HG03064 (cell line): Measurements from ENCODE around the gene TSC22D1.

ENCODE experiments used
- ATAC-seq: cut with Tn5 transposase; IDR thresholded peaks from one replicate; pipeline ENCODE4 v1.9.1; 2021; ENCODE audit warnings: low read depth; ENCODE audit not compliant: unreplicated experiment

TSC22D1 gene

GRCh38 chr13:44434766-44435141 lies 141.4 kb downstream of the TSC22D1 start:
- ATAC-seq = no peak

GRCh38 chr13:44433863-44434765 lies 142.0 kb downstream of the TSC22D1 start:
- no peak for ATAC-seq

DNA sequence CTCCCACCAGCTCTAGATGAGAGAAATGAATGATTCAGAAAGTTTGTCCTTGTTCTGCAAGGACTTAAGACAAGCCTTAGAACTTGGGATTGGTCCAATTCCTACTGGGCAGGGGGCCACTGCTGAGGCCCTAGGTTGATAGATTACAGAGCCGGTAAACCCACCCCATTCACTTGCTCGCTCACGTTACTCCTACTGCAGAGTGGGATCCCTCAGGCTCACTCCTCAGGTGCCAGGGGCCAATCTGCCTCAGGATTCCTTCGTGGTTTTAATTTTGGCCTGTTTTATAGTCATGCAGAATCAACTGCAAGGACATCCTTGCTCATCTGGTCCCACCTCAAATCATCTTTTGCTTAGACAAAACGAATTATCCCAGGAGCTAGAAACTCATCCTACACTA lies 143.5 kb downstream of the TSC22D1 start:
- no peak for ATAC-seq

DNA sequence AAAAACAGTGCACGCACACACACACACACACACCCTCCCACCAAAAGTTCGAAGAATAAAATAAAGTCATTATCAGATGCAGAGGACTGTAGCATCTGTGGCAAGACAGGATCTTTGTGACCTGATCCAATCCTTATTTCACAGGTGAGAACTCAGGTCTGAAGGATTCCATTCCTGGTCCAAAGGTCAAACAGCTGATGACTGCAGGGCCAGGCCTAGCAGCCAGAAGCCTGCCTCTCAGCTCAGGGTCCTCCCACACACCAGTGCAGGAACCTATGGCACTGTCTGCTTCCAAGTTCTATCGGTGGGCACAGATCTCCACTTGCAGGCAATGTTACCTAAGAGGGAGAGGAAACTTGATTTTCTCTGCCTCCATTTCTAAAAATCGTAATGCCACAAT lies 145.0 kb downstream of the TSC22D1 start:
- ATAC-seq = no peak

DNA sequence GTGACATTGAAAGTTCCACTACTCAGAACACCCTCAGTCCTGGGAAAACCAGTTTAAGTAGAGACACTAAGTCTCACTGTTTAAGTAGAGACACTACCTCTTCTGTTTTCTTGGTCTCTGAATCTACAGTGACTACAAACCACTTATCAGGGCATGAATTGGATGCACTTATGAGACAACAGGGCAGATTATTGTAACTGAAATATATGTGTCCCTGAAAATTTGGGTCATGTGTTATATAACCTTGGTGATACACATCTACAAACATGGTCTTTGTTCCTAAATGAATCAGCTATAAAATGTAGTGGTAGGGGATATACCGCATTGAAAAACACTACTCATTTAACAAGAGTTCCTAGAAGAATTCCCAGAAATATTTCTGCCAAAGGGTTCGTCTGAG lies 146.8 kb downstream of the TSC22D1 start:
- no peak for ATAC-seq

- no peak for ATAC-seq
Measured at GRCh38 chr13:44426461-44426860, 149.7 kb downstream of the TSC22D1 start.

- no peak for ATAC-seq
Measured at GRCh38 chr13:44425815-44426078, 150.4 kb downstream of the TSC22D1 start.

GRCh38 chr13:44425041-44425814 lies 150.9 kb downstream of the TSC22D1 start:
- no peak for ATAC-seq

DNA sequence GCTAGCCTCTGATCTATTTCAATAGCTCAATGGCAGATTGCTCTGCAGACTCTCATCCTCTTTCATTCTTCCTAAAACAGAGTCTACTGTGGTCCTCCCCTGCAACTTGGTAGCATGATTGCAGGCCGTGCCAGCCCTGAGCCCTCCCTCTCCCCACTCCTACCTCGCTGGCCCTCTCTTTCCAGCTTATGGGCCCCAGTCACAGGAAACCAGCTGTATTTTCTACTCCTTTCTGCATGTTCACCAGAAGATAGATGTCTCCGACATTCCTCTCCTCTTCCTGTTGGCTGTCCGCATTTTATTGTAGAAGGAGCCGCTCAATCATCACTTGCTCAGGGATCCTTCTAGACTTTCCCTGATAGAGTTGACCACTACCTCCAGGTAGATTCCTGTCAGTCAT lies 152.3 kb downstream of the TSC22D1 start:
- ATAC-seq = no peak

GRCh38 chr13:44422755-44423643 lies 153.1 kb downstream of the TSC22D1 start:
- ATAC-seq = no peak

GRCh38 chr13:44421853-44422525 lies 154.1 kb downstream of the TSC22D1 start:
- ATAC-seq = no peak

DNA sequence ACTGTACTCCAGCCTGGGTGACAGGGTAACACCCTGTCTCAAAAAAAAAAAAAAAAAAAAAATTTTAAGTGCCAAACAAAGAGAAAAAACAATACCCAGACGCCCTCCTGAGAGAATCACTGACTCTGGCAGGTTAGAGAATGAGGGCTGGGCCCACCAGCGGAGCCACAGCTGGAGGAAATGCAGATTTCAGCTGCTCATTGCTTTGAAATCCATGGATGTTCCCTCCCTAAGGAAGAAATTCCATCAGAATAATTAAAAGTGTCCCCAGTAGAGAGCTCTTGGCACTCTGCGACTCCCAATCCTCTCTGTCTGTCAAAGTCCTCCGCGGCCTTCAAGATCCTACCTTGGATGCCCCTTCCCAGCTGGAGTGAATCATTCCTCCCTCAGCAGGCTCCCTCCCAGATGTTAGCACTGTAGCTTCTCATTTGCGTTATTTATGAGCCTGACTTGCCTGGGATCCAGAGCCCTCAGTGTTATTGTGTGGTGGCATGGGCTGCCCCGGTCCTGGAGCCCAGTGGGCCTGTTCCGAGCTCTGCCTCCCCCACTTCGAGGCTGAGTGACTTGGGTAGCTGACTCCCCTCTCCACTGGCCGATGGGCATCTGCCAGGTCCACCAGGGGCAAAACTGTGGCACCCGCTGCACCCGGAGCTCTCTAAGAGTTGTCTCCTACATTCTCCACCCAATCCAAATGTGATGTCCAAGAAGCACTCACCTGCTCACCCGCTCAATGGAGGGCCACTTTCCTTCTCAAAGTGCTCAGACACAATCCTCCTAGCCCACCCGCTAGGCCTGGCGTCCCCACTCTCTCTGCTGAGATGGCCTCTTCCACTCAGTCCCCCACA lies 155.5 kb downstream of the TSC22D1 start:
- no peak for ATAC-seq

GRCh38 chr13:44417876-44418275 lies 158.3 kb downstream of the TSC22D1 start:
- no peak for ATAC-seq

- no peak for ATAC-seq
Measured at GRCh38 chr13:44417446-44417845, 158.7 kb downstream of the TSC22D1 start.

DNA sequence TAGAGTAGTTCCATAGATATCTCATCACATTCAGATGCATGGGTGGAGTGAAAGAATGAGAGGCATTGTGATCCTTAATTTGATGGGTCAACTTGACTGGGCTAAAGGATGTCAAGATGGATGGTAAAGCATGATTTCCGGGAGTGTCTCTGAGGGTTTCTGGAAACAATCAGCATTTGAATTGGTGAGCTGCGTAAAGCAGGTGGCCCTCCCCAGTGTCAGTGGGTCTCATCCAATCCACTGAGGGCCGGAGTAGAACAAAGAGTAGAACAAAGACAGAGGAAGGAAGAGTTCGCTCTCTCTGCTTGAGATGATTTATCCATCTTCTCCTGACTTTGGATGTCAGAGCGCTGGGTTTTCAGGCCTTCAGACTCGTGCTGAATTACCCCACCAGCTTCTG lies 159.4 kb downstream of the TSC22D1 start:
- ATAC-seq = no peak

- ATAC-seq = no peak
Measured at GRCh38 chr13:44416301-44416700, 159.8 kb downstream of the TSC22D1 start.

DNA sequence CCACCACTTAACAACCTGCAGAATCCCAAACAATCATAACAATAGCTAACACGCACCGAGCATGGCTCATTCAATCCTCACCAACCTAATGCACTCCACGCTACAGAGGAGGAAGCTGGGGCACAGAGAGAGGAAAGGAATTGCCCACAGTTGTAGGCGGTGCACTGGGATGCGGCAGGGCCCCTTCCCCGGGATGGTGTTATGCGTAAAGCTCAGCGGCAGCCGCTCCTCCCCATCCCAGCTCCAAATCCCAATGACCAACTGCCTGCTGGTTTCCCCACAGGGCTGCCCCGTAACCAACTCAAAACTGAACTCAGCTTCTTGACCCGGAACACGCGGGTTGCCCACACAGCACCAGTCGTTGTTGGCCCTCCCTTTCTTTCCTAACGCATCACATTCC lies 160.3 kb downstream of the TSC22D1 start:
- ATAC-seq = no peak

DNA sequence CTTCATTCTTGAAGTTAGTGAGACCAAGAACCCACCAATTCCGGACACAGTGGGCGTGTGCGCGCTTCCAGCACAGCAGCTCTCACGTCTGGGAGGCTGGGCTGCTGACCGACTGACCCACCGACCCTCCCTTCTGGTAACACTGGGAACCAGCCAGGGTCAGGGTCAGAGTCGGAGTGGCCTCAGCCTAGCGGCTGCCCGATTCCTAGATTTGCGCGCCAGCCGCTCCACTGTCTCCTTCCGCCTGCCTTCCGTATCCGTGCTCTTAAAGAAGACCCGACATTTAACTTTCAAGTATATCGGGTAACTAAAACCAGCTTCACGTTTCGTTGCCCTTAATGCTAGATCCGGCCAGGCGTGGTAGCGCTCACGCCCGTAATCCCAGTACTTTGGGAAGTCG lies 161.4 kb downstream of the TSC22D1 start:
- ATAC-seq = no peak

- ATAC-seq = no peak
Measured at GRCh38 chr13:44413095-44413494, 163.0 kb downstream of the TSC22D1 start.
